ENCODE data around the gene CCDC136.

The CCDC136 gene

DNA sequence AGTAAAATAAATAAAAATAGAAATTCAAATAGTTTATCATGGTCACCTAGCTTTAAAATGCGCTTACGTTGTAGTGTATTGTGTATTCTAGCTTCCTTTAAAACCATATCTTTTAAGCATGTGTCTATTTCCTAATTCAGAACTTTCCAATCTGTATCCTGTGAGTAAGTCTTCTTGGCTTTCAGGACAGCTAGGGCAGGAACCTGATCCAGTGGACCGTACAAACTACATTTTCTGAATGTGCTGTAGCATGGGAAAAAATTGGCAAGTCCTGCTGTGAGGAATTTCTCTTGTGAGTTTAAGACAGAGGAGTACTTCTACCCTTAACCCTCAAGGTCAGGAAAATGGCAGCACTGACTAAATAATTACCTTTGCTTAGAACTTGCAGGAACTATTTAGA lies 28.2 kb upstream of the CCDC136 start:
- TF ChIP-seq, protein P1, sequence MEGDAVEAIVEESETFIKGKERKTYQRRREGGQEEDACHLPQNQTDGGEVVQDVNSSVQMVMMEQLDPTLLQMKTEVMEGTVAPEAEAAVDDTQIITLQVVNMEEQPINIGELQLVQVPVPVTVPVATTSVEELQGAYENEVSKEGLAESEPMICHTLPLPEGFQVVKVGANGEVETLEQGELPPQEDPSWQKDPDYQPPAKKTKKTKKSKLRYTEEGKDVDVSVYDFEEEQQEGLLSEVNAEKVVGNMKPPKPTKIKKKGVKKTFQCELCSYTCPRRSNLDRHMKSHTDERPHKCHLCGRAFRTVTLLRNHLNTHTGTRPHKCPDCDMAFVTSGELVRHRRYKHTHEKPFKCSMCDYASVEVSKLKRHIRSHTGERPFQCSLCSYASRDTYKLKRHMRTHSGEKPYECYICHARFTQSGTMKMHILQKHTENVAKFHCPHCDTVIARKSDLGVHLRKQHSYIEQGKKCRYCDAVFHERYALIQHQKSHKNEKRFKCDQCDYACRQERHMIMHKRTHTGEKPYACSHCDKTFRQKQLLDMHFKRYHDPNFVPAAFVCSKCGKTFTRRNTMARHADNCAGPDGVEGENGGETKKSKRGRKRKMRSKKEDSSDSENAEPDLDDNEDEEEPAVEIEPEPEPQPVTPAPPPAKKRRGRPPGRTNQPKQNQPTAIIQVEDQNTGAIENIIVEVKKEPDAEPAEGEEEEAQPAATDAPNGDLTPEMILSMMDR (IDR thresholded peaks at IDR 0.05; ENCODE audit: extremely low read depth, insufficient read depth, missing control alignments), result no peak
- DNase-seq (ENCODE audit: low spot score), result no peak
- in situ Hi-C loops (cut with MboI; ENCODE audit: low pct_unique_long_range_greater_than_20kb, low sequenced_read_pairs, unreplicated experiment), result no loop called here

DNA sequence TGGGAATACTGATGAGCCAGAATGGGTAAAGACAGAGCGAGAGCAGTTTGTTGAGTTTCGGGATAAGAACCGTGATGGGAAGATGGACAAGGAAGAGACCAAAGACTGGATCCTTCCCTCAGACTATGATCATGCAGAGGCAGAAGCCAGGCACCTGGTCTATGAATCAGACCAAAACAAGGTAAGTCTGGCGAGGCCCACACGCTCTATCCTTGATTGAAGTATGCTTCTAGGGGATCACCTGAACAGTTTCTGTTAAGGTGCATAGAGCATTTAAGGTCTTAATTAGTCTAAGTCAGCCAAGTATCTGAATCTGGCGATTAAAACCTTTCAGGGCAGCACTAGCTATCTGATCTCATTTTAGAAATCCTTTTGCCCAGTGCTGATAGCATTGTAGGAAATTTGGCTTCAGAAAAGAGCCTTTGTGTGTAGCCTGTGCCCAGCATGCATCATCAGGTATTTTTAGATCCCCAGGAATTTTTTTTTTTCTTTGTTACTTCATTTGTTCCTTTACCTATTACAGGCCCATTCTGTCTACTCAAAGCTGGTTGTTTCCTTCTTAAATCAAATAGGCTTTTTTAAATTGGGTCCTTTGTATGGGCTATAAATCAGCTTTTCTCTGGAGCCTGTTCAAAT lies 24.2 kb upstream of the CCDC136 start:
- no peak for DNase-seq (ENCODE audit: low spot score)
- in situ Hi-C loops (cut with MboI; ENCODE audit: low pct_unique_long_range_greater_than_20kb, low sequenced_read_pairs, unreplicated experiment), result no loop called here
- TF ChIP-seq, protein P1 (IDR thresholded peaks at IDR 0.05; ENCODE audit: extremely low read depth, insufficient read depth, missing control alignments), result no peak

DNA sequence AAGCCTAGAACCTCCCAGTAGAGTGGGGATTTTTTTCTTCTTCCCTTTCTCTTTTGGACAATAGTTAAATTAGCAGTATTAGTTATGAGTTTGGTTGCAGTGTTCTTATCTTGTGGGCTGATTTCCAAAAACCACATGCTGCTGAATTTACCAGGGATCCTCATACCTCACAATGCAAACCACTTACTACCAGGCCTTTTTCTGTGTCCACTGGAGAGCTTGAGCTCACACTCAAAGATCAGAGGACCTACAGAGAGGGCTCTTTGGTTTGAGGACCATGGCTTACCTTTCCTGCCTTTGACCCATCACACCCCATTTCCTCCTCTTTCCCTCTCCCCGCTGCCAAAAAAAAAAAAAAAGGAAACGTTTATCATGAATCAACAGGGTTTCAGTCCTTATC lies 21.5 kb upstream of the CCDC136 start:
- TF ChIP-seq, protein P1 (IDR thresholded peaks at IDR 0.05; ENCODE audit: extremely low read depth, insufficient read depth, missing control alignments), result no peak
- in situ Hi-C loops (cut with MboI; ENCODE audit: low pct_unique_long_range_greater_than_20kb, low sequenced_read_pairs, unreplicated experiment), result no loop called here
- no peak for DNase-seq (ENCODE audit: low spot score)

DNA sequence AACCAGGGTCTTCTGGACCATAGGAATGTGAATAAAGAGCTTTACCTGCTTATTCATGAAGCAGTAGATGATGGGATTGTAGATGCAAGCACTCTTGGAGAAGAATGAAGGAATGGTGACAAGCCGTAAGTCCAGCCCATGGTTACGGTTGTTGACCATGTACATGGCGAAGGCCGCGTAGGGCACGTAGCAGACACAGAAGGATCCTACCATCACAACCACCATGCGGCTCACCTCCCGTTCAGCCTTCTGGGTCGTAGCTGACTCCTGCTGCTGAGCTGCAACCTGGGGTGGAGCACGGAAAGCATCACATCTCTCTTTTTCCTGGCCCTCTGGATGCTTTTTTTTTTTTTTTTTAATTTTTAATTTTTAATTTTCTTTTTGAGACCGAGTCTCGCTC lies 18.2 kb upstream of the CCDC136 start:
- in situ Hi-C loops (cut with MboI; ENCODE audit: low pct_unique_long_range_greater_than_20kb, low sequenced_read_pairs, unreplicated experiment), result no loop called here
- DNase-seq (ENCODE audit: low spot score), result no peak
- TF ChIP-seq, protein P1 (IDR thresholded peaks at IDR 0.05; ENCODE audit: extremely low read depth, insufficient read depth, missing control alignments), result no peak

DNA sequence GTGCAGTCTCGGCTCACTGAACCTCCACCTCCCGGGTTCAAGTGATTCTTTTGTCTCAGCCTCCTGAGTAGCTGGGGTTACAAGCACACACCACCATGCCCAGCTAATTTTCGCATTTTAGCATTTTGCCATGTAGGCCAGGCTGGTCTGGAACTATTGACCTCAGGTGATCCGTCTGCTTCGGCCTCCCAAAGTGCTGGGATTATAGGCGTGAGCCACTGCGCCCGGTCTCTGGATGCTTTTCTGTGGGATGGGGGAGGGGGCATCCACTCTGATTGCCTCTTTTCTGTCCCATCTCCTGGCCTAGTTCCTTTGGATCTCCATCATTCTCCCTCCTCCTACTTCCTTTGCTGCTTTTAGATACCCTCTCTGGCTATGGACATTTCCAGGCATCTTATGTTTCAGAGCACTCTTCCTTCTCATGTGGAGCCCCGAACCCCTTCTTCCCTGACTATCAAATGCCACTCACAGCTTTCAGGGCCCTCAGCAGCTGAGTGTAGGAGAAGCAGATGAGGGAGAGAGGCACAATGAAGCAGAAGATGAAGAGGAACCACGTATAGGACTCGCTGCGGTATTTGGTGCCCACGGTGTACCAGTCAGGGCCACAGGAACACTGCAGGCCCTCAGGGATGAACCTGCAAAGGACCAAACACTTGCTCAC lies 17.6 kb upstream of the CCDC136 start:
- no peak for DNase-seq (ENCODE audit: low spot score)
- in situ Hi-C loops (cut with MboI; ENCODE audit: low pct_unique_long_range_greater_than_20kb, low sequenced_read_pairs, unreplicated experiment), result no loop called here
- TF ChIP-seq, protein P1 (IDR thresholded peaks at IDR 0.05; ENCODE audit: extremely low read depth, insufficient read depth, missing control alignments), result no peak

DNA sequence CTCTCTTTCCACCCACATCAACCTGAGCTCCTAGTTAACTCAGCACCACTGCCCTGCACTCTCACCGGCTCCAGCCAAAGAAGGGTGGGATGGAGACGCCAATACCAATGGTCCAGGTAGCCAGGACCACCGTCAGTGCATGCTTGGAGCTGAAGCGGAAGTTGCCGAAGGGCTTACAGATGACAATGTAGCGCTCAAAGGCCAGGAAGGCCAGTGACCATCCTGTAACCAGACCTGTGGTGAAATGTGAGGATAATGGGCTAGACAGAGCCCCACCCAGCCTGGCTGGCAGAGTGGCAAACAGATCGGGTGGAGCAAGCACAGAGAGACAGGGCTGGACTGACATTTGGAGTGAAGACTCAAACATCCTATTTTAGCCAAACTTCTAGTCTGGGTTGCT lies 16.8 kb upstream of the CCDC136 start:
- in situ Hi-C loops (cut with MboI; ENCODE audit: low pct_unique_long_range_greater_than_20kb, low sequenced_read_pairs, unreplicated experiment), result no loop called here
- DNase-seq (ENCODE audit: low spot score), result no peak
- TF ChIP-seq, protein P1 (IDR thresholded peaks at IDR 0.05; ENCODE audit: extremely low read depth, insufficient read depth, missing control alignments), result no peak
